ENCODE measurements around the gene C20orf173. TPM values are rescaled to one million over a fixed set of nuclear protein-coding genes. Genes with fewer than 3 reads are reported as not detected.
"Not testable (repeated sequence)": the region's sequence is repeated elsewhere in the genome, so short reads cannot be mapped to it uniquely, and the experiment has no call there.

The C20orf173 gene
- total RNA-seq, 1 experiment from 2014 or later = not detected

DNA sequence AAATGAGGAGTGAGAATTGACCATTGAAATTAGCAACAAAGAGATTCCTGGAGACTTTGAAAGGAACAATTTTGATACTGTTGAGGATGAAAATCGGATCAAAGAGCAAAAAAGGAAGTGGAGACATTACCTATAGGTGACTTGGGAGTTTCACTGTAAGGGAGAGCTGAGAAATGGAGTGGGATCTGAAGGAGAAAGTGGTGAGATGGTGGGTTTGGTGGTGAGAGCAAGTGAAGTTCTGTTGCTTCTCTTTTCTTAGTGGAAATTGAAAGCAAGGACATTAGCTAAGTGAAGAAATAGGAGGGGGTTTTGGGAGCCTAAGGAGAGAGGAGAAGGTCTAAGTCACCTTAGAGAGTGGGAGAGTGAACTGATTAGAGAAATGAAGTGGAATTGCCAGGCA lies 16.7 kb upstream of the C20orf173 start:
- TF ChIP-seq TCF7L2 (IDR thresholded peaks at IDR 0.05; ENCODE audit: borderline replicate concordance, extremely low read depth, insufficient read depth, insufficient read length) (no peak), ZFX (IDR thresholded peaks at IDR 0.05) (no peak), FOSL1 (IDR thresholded peaks at IDR 0.05; ENCODE audit: low read depth) (no peak)
- Histone ChIP-seq H3K4me2 (ENCODE audit: low read length) (no peak overlapping the region), H3K27me3 (ENCODE audit: insufficient read depth, low read length) (no peaks in the 10 kb centered on the region), H4K20me1 (ENCODE audit: insufficient read depth) (no peaks in the 10 kb centered on the region), H3K9ac (ENCODE audit: low read length) (no peak overlapping the region), H3K4me3 (replicated peaks in 1 of 2; ENCODE audit: low read depth in 1 of 2, low read length in 2 of 2) (no peak overlapping the region), H3K79me2 (ENCODE audit: insufficient read depth, low read length) (peaks cover 10% of the 10 kb centered on the region), H3K27ac (ENCODE audit: low read depth, low read length) (no peak overlapping the region), H3K36me3 (ENCODE audit: control insufficient read depth in 1 of 2, insufficient read depth in 2 of 2, low read length in 2 of 2) (peaks cover 20 to 23% of the 10 kb centered on the region in 2 experiments), H3K4me1 (ENCODE audit: control insufficient read depth in 1 of 2, insufficient read depth in 2 of 2, low read length in 2 of 2) (peaks cover 9 to 25% of the 10 kb centered on the region in 2 experiments), H2AFZ (ENCODE audit: low read depth, low read length, poor library complexity, severe bottlenecking) (no peak overlapping the region), H3K9me3 (ENCODE audit: control insufficient read depth in 1 of 2, insufficient read depth in 1 of 2, low read depth in 1 of 2, low read length in 2 of 2) (no peaks in the 10 kb centered on the region), H3K9me2 (ENCODE audit: insufficient read depth) (no peaks in the 10 kb centered on the region)
- CTCF ChIA-PET = no interaction called here
- no TSS peak for BruUV-seq (replicated peaks)
- intact Hi-C loops (cut with micrococcal nuclease) = loop anchor here (5.0 kb wide), 1 partner anchor 61 kb away; no protein-coding TSS in a partner anchor
- RAD21 ChIA-PET (ENCODE audit: low non-redundant PET in 1 of 2, low total read pairs in 2 of 2, uncharacterized antibody in 2 of 2, unreplicated experiment in 2 of 2) = no interaction called here
- ATAC-seq (no peak), DNase-seq (ENCODE audit: low read depth, low spot score) (no peak)
- POLR2A ChIA-PET = no interaction called here

- ATAC-seq; BruUV-seq (replicated peaks); DNase-seq (ENCODE audit: low read depth, low spot score); H4K20me1 ChIP-seq (ENCODE audit: insufficient read depth); H3K27ac ChIP-seq (ENCODE audit: low read depth, low read length); POLR2A ChIA-PET; H3K79me2 ChIP-seq (ENCODE audit: insufficient read depth, low read length); H3K9ac ChIP-seq (ENCODE audit: low read length); H2AFZ ChIP-seq (ENCODE audit: low read depth, low read length, poor library complexity, severe bottlenecking); H3K9me2 ChIP-seq (ENCODE audit: insufficient read depth); RAD21 ChIA-PET (ENCODE audit: low non-redundant PET in 1 of 2, low total read pairs in 2 of 2, uncharacterized antibody in 2 of 2, unreplicated experiment in 2 of 2); CTCF ChIA-PET; H3K9me3 ChIP-seq (ENCODE audit: control insufficient read depth in 1 of 2, insufficient read depth in 1 of 2, low read depth in 1 of 2, low read length in 2 of 2); H3K27me3 ChIP-seq (ENCODE audit: insufficient read depth, low read length); H3K4me3 ChIP-seq (replicated peaks in 1 of 2; ENCODE audit: low read depth in 1 of 2, low read length in 2 of 2): not testable (repeated sequence)
- Histone ChIP-seq H3K4me2 (ENCODE audit: low read length) (peak overlapping the region; percentile 9; the same call in 1 of the 2 replicates), H3K4me1 (ENCODE audit: control insufficient read depth in 1 of 2, insufficient read depth in 2 of 2, low read length in 2 of 2) (peaks cover 9 to 26% of the 10 kb centered on the region in 2 experiments), H3K36me3 (ENCODE audit: control insufficient read depth in 1 of 2, insufficient read depth in 2 of 2, low read length in 2 of 2) (peaks cover 17 to 19% of the 10 kb centered on the region in 2 experiments)
- intact Hi-C loops (cut with micrococcal nuclease) = loop anchor here (5.0 kb wide), 2 partner anchors 62 to 72 kb away; partner anchors contain the start of gene SPAG4
Measured at GRCh38 chr20:35544941-35545340, 15.5 kb upstream of the C20orf173 start.

Measured in HCT116 (cell line).